ENCODE results near the gene PAX2. TPM values are rescaled to one million over a fixed set of nuclear protein-coding genes. Genes with fewer than 3 reads are reported as not detected.

Gene PAX2
- total RNA-seq, 1 experiment from 2014 or later: 0.09 TPM

DNA sequence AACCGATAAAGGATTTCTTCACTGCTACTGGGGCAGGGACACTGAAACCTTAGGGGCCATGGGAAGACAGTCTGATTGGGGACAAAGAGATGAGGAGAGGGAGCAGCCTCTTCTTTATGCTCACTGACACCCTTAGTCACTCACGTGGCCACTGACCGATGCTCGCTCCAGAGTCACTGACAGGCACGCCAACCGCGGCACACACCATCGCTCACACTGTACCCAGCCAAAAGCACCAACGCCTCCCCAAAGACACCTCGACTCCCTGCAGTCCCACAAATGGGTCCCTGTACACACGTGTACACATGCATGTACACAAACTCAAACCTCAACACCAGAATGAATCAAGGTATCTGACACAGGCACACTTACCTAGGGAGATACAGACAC lies 132.1 kb downstream of the PAX2 start:
- Mint-ChIP-seq H3K9me3 (no peaks in the 10 kb centered on the region), H3K27me3 (ENCODE audit: low read depth) (peaks cover 28% of the 10 kb centered on the region), H3K4me1 (peaks cover 31% of the 10 kb centered on the region), H3K36me3 (no peaks in the 10 kb centered on the region), H3K27ac (no peak overlapping the region), H3K4me3 (no peak overlapping the region)
- ChIA-PET POLR2A (interaction anchor here (1.1 kb wide), 1 partner anchor 316 kb away, joined by 4 read pairs; no protein-coding TSS in a partner anchor), CTCF (interaction anchor here (1.0 to 10.2 kb wide), 20 partner anchors 10 to 359 kb away, joined by 3 to 167 read pairs (median 16); partner anchors contain the start of genes HIF1AN, PAX2 and SEC31B)
- DNase-seq (ENCODE audit: low spot score) (no peak), ATAC-seq (no peak)
- TF ChIP-seq, protein P1, sequence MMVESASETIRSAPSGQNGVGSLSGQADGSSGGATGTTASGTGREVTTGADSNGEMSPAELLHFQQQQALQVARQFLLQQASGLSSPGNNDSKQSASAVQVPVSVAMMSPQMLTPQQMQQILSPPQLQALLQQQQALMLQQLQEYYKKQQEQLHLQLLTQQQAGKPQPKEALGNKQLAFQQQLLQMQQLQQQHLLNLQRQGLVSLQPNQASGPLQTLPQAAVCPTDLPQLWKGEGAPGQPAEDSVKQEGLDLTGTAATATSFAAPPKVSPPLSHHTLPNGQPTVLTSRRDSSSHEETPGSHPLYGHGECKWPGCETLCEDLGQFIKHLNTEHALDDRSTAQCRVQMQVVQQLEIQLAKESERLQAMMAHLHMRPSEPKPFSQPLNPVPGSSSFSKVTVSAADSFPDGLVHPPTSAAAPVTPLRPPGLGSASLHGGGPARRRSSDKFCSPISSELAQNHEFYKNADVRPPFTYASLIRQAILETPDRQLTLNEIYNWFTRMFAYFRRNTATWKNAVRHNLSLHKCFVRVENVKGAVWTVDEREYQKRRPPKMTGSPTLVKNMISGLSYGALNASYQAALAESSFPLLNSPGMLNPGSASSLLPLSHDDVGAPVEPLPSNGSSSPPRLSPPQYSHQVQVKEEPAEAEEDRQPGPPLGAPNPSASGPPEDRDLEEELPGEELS (CRISPR knock-in tag; IDR thresholded peaks at IDR 0.05): no peak
- TF ChIP-seq, protein P2, sequence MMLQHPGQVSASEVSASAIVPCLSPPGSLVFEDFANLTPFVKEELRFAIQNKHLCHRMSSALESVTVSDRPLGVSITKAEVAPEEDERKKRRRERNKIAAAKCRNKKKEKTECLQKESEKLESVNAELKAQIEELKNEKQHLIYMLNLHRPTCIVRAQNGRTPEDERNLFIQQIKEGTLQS (CRISPR knock-in tag; conservative IDR thresholded peaks at IDR 0.05): no peak
- TF ChIP-seq, protein P3, sequence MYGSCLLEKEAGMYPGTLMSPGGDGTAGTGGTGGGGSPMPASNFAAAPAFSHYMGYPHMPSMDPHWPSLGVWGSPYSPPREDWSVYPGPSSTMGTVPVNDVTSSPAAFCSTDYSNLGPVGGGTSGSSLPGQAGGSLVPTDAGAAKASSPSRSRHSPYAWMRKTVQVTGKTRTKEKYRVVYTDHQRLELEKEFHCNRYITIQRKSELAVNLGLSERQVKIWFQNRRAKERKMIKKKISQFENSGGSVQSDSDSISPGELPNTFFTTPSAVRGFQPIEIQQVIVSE (CRISPR knock-in tag; IDR thresholded peaks at IDR 0.05; ENCODE audit: borderline replicate concordance): no peak
- TF ChIP-seq CREB1 (CRISPR knock-in tag; IDR thresholded peaks at IDR 0.05) (no peak), CREM (CRISPR knock-in tag; IDR thresholded peaks at IDR 0.05) (no peak), RELA (CRISPR knock-in tag; IDR thresholded peaks at IDR 0.05; ENCODE audit: borderline replicate concordance) (no peak), FOXP1 (CRISPR knock-in tag; IDR thresholded peaks at IDR 0.05; ENCODE audit: borderline replicate concordance) (no peak), ETV6 (CRISPR knock-in tag; IDR thresholded peaks at IDR 0.05) (no peak), GRHL2 (CRISPR knock-in tag; IDR thresholded peaks at IDR 0.05; ENCODE audit: insufficient replicate concordance, severe bottlenecking) (no peak), EMX1 (CRISPR knock-in tag; IDR thresholded peaks at IDR 0.05) (no peak)
- TF ChIP-seq, protein P4, sequence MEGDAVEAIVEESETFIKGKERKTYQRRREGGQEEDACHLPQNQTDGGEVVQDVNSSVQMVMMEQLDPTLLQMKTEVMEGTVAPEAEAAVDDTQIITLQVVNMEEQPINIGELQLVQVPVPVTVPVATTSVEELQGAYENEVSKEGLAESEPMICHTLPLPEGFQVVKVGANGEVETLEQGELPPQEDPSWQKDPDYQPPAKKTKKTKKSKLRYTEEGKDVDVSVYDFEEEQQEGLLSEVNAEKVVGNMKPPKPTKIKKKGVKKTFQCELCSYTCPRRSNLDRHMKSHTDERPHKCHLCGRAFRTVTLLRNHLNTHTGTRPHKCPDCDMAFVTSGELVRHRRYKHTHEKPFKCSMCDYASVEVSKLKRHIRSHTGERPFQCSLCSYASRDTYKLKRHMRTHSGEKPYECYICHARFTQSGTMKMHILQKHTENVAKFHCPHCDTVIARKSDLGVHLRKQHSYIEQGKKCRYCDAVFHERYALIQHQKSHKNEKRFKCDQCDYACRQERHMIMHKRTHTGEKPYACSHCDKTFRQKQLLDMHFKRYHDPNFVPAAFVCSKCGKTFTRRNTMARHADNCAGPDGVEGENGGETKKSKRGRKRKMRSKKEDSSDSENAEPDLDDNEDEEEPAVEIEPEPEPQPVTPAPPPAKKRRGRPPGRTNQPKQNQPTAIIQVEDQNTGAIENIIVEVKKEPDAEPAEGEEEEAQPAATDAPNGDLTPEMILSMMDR (IDR thresholded peaks at IDR 0.05): no peak
- TF ChIP-seq, protein P5, sequence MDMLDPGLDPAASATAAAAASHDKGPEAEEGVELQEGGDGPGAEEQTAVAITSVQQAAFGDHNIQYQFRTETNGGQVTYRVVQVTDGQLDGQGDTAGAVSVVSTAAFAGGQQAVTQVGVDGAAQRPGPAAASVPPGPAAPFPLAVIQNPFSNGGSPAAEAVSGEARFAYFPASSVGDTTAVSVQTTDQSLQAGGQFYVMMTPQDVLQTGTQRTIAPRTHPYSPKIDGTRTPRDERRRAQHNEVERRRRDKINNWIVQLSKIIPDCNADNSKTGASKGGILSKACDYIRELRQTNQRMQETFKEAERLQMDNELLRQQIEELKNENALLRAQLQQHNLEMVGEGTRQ (CRISPR knock-in tag; IDR thresholded peaks at IDR 0.05): no peak
- TF ChIP-seq, protein P6, sequence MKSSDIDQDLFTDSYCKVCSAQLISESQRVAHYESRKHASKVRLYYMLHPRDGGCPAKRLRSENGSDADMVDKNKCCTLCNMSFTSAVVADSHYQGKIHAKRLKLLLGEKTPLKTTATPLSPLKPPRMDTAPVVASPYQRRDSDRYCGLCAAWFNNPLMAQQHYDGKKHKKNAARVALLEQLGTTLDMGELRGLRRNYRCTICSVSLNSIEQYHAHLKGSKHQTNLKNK (CRISPR knock-in tag; IDR thresholded peaks at IDR 0.05): no peak
- TF ChIP-seq, protein P7, sequence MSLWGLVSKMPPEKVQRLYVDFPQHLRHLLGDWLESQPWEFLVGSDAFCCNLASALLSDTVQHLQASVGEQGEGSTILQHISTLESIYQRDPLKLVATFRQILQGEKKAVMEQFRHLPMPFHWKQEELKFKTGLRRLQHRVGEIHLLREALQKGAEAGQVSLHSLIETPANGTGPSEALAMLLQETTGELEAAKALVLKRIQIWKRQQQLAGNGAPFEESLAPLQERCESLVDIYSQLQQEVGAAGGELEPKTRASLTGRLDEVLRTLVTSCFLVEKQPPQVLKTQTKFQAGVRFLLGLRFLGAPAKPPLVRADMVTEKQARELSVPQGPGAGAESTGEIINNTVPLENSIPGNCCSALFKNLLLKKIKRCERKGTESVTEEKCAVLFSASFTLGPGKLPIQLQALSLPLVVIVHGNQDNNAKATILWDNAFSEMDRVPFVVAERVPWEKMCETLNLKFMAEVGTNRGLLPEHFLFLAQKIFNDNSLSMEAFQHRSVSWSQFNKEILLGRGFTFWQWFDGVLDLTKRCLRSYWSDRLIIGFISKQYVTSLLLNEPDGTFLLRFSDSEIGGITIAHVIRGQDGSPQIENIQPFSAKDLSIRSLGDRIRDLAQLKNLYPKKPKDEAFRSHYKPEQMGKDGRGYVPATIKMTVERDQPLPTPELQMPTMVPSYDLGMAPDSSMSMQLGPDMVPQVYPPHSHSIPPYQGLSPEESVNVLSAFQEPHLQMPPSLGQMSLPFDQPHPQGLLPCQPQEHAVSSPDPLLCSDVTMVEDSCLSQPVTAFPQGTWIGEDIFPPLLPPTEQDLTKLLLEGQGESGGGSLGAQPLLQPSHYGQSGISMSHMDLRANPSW (CRISPR knock-in tag; conservative IDR thresholded peaks at IDR 0.05; ENCODE audit: low read depth): no peak

DNA sequence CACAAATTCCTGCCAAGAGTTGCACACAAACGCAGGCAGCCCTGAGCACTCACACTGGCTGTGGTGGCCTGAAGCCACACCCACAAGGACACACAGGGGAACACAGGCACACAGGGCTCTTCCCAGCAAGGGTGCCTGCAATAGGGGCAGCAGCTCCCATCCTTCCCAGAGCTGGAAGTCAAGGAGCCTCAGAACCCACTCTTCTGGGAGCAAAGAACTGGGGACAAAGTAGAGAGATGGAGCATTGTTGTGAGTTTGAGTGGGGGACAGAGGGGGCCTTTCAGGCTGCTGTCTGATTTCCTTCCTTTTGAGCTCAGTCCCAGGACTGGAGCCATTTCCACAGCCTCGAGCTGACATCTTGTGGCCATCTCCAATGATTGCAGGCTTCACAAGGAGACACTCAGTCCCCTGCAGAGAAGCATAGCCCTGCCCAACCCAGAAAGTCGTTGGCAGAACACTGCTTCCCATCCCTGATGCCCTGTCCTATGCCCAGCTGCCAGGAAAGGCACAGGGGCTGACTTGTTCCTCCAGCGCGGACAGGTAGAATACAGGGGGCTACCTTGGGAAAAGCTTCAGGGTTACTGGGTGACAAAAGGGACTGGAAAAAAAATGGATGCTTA lies 133.0 kb downstream of the PAX2 start:
- no peak overlapping the region for H3K4me3 Mint-ChIP-seq
- no peaks in the 10 kb centered on the region for H3K36me3 Mint-ChIP-seq
- peaks cover 31% of the 10 kb centered on the region for H3K4me1 Mint-ChIP-seq
- ChIA-PET POLR2A (interaction anchor here (0.7 to 1.7 kb wide), 5 partner anchors 137 to 317 kb away, joined by 3 to 5 read pairs (median 4); no protein-coding TSS in a partner anchor), CTCF (interaction anchor here (0.6 to 10.2 kb wide), 79 partner anchors 9 to 446 kb away, joined by 3 to 167 read pairs (median 4); partner anchors contain the start of genes HIF1AN, PAX2, SEC31B and SLF2)
- H3K27ac Mint-ChIP-seq: no peak overlapping the region
- ATAC-seq (peak; percentile 86), DNase-seq (ENCODE audit: low spot score) (peak; percentile 75)
- peaks cover 28% of the 10 kb centered on the region for H3K27me3 Mint-ChIP-seq (ENCODE audit: low read depth)
- H3K9me3 Mint-ChIP-seq: no peaks in the 10 kb centered on the region
- no peak for TF ChIP-seq EMX1 (CRISPR knock-in tag; IDR thresholded peaks at IDR 0.05)
- TF ChIP-seq, protein P4 (IDR thresholded peaks at IDR 0.05): peak; percentile 30

Measured in WTC11 (cell line).